Measurements from ENCODE around the gene IL24. TPM values are rescaled to one million over a fixed set of nuclear protein-coding genes. Genes with fewer than 3 reads are reported as not detected.

Gene IL24
- total RNA-seq, 1 experiment from 2014 or later: not detected

- H3K27me3 ChIP-seq (ENCODE audit: insufficient read depth, low read depth): peaks cover 21% of the 10 kb centered on the region; the same call in 1 of the 2 replicates
- intact Hi-C loops (cut with micrococcal nuclease; ENCODE audit: unreplicated experiment): no loop called here
- H2AFZ ChIP-seq: no peak overlapping the region
- DNase-seq: no peak
- no peaks in the 10 kb centered on the region for H3K36me3 ChIP-seq (ENCODE audit: low read depth)
- ChIA-PET CTCF (no interaction called here), POLR2A (ENCODE audit: unreplicated experiment) (no interaction called here)
- H3K4me3 ChIP-seq: no peak overlapping the region
- H3K4me1 ChIP-seq (replicated peaks; ENCODE audit: insufficient read depth): no peaks in the 10 kb centered on the region
- no peak overlapping the region for H3K4me2 ChIP-seq
- 0 out of 2 replicates have a peak, but pooled peaks cover 3% of the 10 kb centered on the region for H3K9me3 ChIP-seq (ENCODE audit: insufficient read depth, low read depth)
- no peak overlapping the region for H3K27ac ChIP-seq
- TF ChIP-seq CTCF (conservative IDR thresholded peaks at IDR 0.05) (no peak), EZH2 (IDR thresholded peaks at IDR 0.05; ENCODE audit: low read depth) (no peak)
- no TSS peak for BruUV-seq (replicated peaks)
- H4K20me1 ChIP-seq (ENCODE audit: insufficient read depth): no peaks in the 10 kb centered on the region
- H3F3A ChIP-seq (ENCODE audit: insufficient read depth, low read depth): no peaks in the 10 kb centered on the region
- no peaks in the 10 kb centered on the region for H3K9me2 ChIP-seq (ENCODE audit: insufficient read depth)
- H3K79me2 ChIP-seq (ENCODE audit: low read depth): no peaks in the 10 kb centered on the region
Measured at GRCh38 chr1:206868264-206868663, 29.0 kb upstream of the IL24 start.

- ChIA-PET POLR2A (ENCODE audit: unreplicated experiment) (interaction anchor here (0.6 kb wide), 1 partner anchor 34 kb away, joined by 3 read pairs; no protein-coding TSS in a partner anchor), CTCF (interaction anchor here (0.9 kb wide), 1 partner anchor 62 kb away, joined by 3 read pairs; no protein-coding TSS in a partner anchor)
- no peak overlapping the region for H2AFZ ChIP-seq
- no peaks in the 10 kb centered on the region for H3K36me3 ChIP-seq (ENCODE audit: low read depth)
- no peaks in the 10 kb centered on the region for H3K4me1 ChIP-seq (replicated peaks; ENCODE audit: insufficient read depth)
- TF ChIP-seq EZH2 (IDR thresholded peaks at IDR 0.05; ENCODE audit: low read depth) (no peak), CTCF (conservative IDR thresholded peaks at IDR 0.05) (no peak)
- no peaks in the 10 kb centered on the region for H4K20me1 ChIP-seq (ENCODE audit: insufficient read depth)
- no peaks in the 10 kb centered on the region for H3K9me2 ChIP-seq (ENCODE audit: insufficient read depth)
- no peak for DNase-seq
- no peak overlapping the region for H3K4me2 ChIP-seq
- BruUV-seq (replicated peaks): no TSS peak
- intact Hi-C loops (cut with micrococcal nuclease; ENCODE audit: unreplicated experiment): no loop called here
- no peak overlapping the region for H3K4me3 ChIP-seq
- no peaks in the 10 kb centered on the region for H3F3A ChIP-seq (ENCODE audit: insufficient read depth, low read depth)
- peaks cover 12% of the 10 kb centered on the region; the same call in 1 of the 2 replicates for H3K9me3 ChIP-seq (ENCODE audit: insufficient read depth, low read depth)
- no peaks in the 10 kb centered on the region for H3K79me2 ChIP-seq (ENCODE audit: low read depth)
- H3K27me3 ChIP-seq (ENCODE audit: insufficient read depth, low read depth): peaks cover 6% of the 10 kb centered on the region; the same call in 1 of the 2 replicates
- H3K27ac ChIP-seq: no peak overlapping the region
Measured at GRCh38 chr1:206872139-206872538, 25.1 kb upstream of the IL24 start.

- Histone ChIP-seq H3K4me1 (replicated peaks; ENCODE audit: insufficient read depth) (no peaks in the 10 kb centered on the region), H3K4me2 (no peak overlapping the region), H2AFZ (no peak overlapping the region), H3F3A (ENCODE audit: insufficient read depth, low read depth) (no peaks in the 10 kb centered on the region), H3K9me2 (ENCODE audit: insufficient read depth) (no peaks in the 10 kb centered on the region), H4K20me1 (ENCODE audit: insufficient read depth) (no peaks in the 10 kb centered on the region), H3K27ac (no peak overlapping the region), H3K9me3 (ENCODE audit: insufficient read depth, low read depth) (peaks cover 24% of the 10 kb centered on the region; the same call in 1 of the 2 replicates), H3K79me2 (ENCODE audit: low read depth) (no peaks in the 10 kb centered on the region), H3K4me3 (no peak overlapping the region), H3K36me3 (ENCODE audit: low read depth) (no peaks in the 10 kb centered on the region), H3K27me3 (ENCODE audit: insufficient read depth, low read depth) (no peaks in the 10 kb centered on the region)
- ChIA-PET CTCF (no interaction called here), POLR2A (ENCODE audit: unreplicated experiment) (interaction anchor here (0.8 kb wide), 1 partner anchor 9 kb away, joined by 5 read pairs; no protein-coding TSS in a partner anchor)
- no peak for TF ChIP-seq CTCF (conservative IDR thresholded peaks at IDR 0.05)
- no peak for TF ChIP-seq EZH2 (IDR thresholded peaks at IDR 0.05; ENCODE audit: low read depth)
- DNase-seq: no peak
- intact Hi-C loops (cut with micrococcal nuclease; ENCODE audit: unreplicated experiment): no loop called here
- BruUV-seq (replicated peaks): no TSS peak
Measured at GRCh38 chr1:206873603-206874188, 23.5 kb upstream of the IL24 start.

All from PC-9 (cell line).